Stimulated activated CD8-positive, alpha-beta memory T cell treated with anti-CD3 and anti-CD28 coated beads, Interleukin-7, amount 100 ng/mL, for 4 hours (primary cell): ENCODE measurements around the gene TGFA.

Experiments
- DNase-seq, 2 donors: peaks; one replicate each; pipeline ENCODE4 v3.0.0-alpha.2; 2020; ENCODE audit warnings: low read depth in 2 of 2

Gene TGFA

GRCh38 chr2:70523996-70524965 is 29.3 kb downstream of the TGFA start:
- peak in 1 of 2 donors; percentile 40 for DNase-seq

DNA sequence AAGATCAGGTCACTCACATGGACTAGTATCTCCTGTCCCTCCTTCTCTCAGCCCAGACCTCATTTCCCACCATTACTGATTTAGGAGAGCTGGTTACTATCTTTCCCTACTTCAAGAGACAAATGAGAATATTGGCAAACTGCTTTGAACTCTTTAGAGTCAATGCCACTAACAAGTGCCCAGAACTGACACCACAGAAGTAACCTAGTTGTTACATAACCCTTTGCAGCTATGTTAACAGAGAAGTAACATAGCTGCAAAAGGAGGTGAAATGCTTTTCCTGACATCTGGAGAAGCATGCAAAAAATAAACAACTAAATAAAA is 30.0 kb downstream of the TGFA start:
- no peak for DNase-seq

DNA sequence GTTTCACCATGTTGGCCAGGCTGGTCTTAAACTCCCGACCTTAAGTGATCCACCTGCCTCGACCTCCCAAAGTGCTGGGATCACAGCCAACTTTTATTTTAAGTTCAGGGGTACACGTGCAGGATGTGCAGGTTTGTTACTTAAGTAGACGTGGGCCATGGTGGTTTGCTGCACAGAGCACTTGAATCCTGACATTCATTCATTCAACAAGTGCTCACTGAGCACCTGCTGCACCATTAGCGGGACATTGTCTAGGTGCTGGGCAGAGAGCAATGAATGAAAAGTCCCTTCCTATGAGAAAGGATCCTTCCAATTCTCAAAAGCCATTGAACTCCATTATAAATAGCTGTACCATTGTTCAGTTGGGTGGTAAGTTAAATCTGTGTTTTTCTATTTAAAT is 31.0 kb downstream of the TGFA start:
- DNase-seq: no peak

DNA sequence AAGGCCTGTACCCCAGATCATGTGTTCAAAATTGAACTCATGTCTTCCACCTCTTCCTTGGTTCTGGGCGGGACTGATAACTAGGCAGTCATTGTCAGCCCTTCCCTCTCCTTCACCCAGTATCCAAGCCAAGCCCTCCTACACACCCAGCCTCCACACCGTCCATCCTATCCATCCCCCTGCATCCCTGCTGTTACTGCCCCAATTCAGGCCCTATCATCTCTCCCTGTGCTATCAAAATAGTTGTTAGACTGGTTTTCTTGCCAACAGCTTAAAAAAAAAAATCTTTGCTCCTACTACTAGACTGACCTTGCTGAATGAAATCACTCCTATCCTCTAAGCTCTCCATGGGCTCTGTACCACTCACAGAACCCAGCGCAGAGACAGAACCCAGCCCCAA is 32.8 kb downstream of the TGFA start:
- no peak for DNase-seq

DNA sequence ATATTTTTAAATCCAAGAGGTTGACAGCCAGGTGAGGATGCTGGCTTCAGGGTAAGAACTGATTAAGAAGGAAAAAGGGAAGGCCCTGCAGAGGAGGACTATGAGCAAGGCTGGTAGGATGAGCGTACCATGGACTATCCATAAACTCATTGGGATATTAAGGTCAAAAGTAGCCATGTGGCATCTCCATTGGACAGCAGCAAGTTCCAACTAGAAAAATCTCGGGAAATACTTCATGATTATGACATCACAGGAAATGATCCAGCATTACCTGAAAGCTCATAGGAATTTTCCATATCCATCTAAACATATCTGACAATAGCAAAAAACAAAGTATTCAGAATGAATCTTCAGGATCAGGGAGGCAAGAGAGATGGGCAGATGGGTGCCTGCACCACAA is 34.2 kb downstream of the TGFA start:
- DNase-seq: no peak

DNA sequence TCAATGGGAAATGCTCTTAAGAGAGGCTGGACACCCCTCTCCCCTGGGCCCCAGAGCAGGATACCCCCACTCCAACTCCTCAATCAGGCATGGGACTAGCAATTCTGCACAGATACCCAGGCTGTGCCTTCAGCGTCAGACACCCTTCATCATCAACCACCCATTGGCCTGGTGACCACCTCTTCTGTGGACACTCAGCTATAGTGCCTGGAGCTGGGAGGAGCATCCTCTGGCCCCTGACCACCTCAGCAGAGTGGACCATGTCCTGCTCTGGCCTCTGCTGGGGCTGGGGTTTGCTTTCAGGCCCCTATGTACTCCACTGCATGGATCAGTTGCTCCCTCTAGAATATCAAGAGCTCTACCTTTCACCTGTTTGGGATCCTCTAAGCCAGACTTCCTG is 35.1 kb downstream of the TGFA start:
- DNase-seq: no peak

- DNase-seq: no peak
These were observed 35.8 kb downstream of the TGFA start for GRCh38 chr2:70517804-70518203.

DNA sequence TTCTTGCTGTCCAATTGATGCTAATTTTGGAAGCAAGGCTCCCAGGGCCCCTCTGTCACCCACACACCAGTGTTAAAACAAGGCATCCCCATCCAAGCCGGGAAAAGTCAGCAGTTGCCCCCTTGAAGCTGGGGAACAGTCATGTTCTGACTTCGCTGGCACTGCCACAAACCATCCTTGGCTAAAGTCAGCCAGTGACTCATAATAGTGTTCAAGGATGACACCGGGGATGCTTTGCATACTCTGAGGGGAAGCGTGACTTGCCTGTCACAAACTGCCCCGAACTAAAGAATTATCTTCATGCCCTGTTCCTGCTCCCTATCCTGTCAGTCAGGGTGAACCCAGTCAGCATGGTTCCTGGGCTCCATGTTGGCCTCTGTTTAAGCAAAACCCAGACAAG is 37.0 kb downstream of the TGFA start:
- DNase-seq: no peak

DNA sequence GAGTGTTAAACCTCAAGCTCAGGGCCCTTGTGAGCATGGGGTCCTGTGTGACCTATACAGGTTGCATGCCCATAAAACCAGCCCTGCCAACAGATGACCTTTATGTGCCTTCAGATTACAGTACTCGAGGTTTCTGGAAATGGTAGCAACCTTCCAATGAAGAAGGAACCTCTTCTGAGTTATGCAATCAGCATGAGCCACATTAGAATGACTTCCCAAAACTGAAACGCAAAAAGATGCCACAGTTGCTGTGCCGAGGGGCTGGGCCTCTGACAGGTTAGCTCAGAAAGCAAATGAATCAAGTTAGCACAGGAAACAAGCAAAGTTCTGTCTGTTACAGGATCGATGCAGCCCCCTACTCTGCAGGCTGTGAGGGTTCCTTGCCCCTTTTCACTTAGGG is 37.7 kb downstream of the TGFA start:
- DNase-seq: no peak

DNA sequence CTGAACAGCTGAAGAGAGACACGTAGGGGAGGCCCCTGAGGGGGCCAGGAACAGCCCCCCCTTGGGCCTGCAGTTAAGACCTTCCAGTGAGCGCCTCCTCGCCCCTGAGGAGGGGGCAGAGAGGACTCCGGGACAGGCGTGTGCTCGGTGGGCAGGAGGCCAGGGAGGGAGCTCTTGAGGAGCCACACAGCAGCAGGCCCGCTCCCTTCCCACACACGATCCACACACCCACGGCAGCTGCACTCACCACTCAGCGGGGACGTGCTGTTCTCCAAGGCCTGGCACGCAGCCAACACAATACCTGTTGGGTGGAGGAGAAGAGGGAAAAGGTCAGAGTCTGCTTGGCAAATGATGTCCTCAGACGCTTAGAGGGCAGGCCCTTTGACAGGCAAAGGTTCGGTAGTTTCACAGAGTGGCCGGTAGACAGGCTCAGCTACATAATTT is 39.0 kb downstream of the TGFA start:
- DNase-seq: no peak

- DNase-seq: no peak
These were observed 39.9 kb downstream of the TGFA start for GRCh38 chr2:70513738-70514137.

- no peak for DNase-seq
These were observed 41.5 kb downstream of the TGFA start for GRCh38 chr2:70511971-70512729.

DNA sequence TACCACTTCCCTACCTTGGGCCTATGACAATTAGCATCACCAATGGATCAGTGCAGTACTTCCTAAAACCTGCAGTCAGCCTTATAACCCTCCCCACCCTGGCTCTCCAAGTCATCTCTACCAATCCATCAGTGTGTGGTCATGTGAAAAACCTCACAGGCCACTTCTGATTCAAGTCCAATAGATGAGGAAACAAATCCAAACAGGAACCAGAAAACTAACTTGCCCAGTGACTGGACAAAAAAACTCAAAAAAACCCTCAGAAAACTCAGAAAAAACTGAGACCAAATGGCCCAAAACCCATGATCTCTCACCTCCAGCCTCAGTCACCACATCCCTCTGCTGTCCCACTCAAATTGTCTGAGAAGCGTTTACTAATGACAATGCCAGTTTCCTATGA is 43.3 kb downstream of the TGFA start:
- no peak for DNase-seq

DNA sequence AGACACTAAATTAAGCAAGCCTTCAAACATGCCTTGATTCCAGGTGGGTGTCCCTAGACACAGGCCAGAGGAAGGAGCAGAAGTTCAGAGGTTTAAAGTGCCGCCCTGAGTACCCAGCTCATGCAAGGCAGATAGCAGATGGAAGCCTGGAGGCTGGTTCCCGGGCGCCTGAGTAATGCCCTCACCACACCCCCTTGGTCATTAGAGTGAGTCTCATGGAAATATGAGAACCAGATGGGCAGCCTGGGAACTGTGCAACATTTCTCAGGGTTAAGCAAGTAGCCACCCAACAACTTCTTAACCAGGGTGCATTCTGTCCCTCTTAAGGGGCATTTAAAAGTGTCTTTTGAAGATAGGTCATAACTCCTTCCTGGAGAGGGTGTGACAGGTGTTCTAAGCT is 44.1 kb downstream of the TGFA start:
- no peak for DNase-seq

DNA sequence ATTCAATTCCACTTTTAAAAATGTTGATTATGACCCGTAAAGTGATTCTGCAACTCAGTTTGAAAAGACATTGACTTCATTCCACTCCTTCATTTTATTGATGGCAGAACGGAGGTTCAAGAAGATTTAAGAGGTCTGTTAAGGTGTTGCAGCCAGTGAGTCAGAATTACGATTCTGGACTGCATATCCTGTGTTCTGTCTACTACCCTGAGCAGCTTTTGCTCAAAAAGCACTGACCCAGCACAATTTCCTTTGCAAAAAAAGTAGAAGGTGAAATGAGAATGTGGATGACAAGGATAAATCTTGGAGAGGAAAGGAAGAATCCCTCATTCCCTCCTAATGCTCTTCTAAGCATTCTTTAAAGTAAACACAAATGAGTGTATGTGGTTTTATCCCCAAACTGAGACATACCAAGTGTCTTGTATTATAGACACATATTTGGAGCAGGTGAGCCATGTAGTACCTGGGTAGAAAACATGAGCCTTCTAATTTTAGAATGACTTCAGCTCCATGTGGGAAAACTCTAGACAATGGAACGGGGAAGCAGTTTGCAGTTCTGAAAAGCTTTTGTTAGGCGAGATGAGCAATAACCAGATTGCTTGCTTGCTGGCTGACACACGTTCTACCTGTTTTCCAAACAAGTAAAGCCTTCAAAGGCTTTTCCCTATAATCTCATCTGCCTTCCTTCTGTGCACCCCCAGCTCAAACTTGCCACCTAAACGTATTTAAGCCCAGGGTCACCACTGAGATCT is 44.7 kb downstream of the TGFA start:
- DNase-seq: no peak

DNA sequence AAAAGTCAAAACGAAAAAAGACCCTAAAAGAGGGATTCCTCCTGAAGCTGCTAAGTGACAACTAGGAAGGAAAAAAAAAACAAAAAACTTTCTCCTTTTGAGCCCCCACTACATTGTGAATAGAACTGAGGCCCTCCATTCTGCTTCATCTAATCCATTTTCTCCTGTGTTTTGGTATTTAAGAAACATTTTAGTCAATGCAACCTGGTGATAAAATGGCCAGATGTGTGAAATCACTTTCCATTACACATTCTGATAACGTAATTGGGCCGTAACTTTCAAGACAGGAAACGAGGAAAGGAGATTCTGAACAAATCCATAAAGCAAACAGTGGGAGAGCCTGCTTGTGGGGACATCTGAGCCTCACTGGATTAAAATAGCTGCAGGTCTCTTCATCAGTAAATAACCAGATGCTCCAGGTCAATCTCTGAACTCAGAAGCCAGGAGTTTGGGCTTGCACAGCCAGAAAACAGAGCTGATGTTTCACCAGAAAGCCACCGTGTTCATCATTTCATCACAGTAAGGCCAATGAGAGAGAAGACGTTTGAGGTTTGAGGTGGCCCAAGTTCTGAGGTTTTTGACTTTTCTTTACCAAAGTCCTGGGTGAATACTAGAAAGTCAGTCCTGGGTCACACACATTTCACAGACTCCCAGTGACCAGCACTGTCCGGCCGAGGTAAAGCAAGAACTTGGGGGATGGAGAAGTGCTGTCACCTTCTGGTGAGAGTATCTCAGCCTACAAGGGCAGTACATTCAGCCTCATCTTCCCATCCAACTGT is 47.8 kb downstream of the TGFA start:
- DNase-seq: no peak

GRCh38 chr2:70504750-70505149 is 48.9 kb downstream of the TGFA start:
- DNase-seq: no peak

DNA sequence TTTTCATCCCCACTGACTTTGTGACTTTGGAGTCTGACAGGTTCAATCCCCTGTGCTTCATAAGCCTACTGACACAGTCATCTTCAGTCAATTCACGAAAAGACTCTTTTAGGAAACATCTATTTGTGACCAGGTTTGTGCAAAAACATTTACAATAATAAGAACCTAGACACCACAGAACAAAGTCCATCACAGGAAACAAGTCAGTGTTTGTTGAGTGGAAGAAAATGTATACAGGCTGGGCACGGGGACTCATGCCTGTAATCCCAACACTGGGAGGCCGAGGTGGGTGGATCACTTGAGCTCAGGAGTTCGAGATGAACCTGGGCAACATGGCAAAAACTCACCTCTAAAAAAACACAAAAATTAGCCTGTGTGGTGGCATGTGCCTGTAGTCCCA is 49.7 kb downstream of the TGFA start:
- DNase-seq: no peak

DNA sequence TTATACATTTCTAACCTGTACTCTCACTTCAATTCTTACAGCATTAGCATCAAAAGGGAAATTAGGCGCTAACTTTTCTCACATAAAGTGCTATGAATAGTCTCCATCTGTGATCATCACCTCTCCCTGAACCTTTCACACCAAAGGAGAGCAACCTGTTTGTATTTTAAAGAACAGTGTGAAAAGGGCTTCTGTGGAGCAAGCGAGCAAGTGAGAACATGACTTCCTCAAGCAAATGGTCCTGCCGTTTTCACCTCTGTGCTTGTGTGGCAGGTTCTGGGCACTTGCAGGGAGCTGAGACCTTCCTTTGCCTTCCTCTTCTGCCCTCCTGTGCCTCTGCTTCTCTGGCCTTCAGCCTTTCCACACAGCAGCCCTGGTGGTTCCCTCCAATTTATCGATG is 51.9 kb downstream of the TGFA start:
- no peak for DNase-seq

DNA sequence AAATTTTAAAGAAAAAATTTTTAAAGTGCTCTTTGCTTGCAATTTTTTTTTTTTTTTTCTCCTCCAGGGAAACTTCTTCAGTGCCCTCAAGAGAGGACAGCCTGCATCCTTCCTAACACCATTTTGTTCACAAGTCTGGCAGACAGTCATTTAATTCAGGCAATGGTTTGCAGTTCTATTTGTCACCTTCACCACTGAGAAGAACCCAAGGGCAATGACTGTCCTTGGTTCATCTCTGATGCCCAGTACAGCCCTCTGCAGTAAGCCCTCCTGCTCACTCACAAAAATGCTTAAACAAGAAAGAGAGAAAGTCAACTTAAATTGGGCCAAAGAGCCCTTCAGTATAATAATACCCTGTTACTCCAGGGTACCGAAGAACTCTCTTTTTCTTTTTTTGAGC is 52.4 kb downstream of the TGFA start:
- DNase-seq: no peak

GRCh38 chr2:70499253-70499652 is 54.4 kb downstream of the TGFA start:
- no peak for DNase-seq

DNA sequence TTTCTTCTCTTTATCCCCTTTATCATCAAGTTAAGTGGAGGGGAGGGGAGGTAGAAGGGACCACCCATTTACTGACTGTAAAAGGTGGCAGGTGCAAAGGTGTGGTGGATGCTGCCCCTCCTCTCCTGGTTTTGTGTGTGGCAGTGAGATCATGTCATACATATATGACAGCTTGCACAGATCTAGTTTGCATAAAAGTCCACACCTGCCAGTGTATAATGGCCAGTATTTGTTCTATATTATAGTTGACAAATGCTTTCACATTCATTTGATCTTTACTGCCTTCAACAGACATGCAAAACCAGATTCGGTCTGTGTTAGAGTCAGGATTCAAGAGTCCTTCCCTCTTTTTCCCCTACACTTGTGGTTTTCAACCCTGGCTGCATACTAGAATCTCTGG is 55.1 kb downstream of the TGFA start:
- DNase-seq: no peak
